Esophagus (tissue), 2 donors: ENCODE results near the gene OPTC. TPM values are rescaled to one million over a fixed set of nuclear protein-coding genes. Genes with fewer than 3 reads are reported as not detected.

Experiments
- H3K27ac ChIP-seq, 2 donors: one replicate each; pipeline ENCODE4 v1.5.1; 2013; ENCODE audit warnings: low read depth in 2 of 2, mild to moderate bottlenecking in 2 of 2, inconsistent platforms in 1 of 2, low read length in 1 of 2, moderate library complexity in 1 of 2
- H3K27me3 ChIP-seq, 2 donors: one replicate each; pipeline ENCODE4 v1.6.1; 2013; ENCODE audit warnings: low read length in 2 of 2, control low read depth in 1 of 2, mild to moderate bottlenecking in 1 of 2; ENCODE audit not compliant: insufficient read depth in 2 of 2, control insufficient read depth in 1 of 2
- H3K36me3 ChIP-seq, 2 donors: one replicate each; pipeline ENCODE4 v1.6.1; 2013; ENCODE audit warnings: low read length in 1 of 2; ENCODE audit not compliant: control insufficient read depth in 2 of 2, insufficient read depth in 2 of 2
- H3K4me1 ChIP-seq, 2 donors: one replicate each; pipeline ENCODE4 v1.6.1; 2013; ENCODE audit warnings: low read length in 1 of 2; ENCODE audit not compliant: control insufficient read depth in 2 of 2, insufficient read depth in 2 of 2
- H3K4me3 ChIP-seq, 2 donors: one replicate each; pipeline ENCODE4 v1.5.1; 2013; ENCODE audit warnings: low read length in 2 of 2, mild to moderate bottlenecking in 2 of 2, low read depth in 1 of 2, moderate library complexity in 1 of 2
- H3K9me3 ChIP-seq, 2 donors: one replicate each; pipeline ENCODE4 v1.6.1; 2013; ENCODE audit warnings: mild to moderate bottlenecking in 2 of 2, low read depth in 1 of 2, low read length in 1 of 2, moderate library complexity in 1 of 2; ENCODE audit not compliant: control insufficient read depth in 2 of 2, insufficient read depth in 1 of 2
- WGBS, 2 donors: extraction: QIAGEN DNeasy Blood & Tissue Kit; methylation state at CpG; one replicate each; pipeline ENCODE4 v1.1.7; 2013; 5-methylcytosine and 5-hydroxymethylcytosine counted together
- polyA plus RNA-seq, 2 donors: library from polyadenylated mRNA; stranded (reverse); fragments of 200-250 nt; gene quantifications; one replicate each; pipeline ENCODE4 v1.2.3, GENCODE V29; 2013
- donor health status: healthy with polysubstance abuse.
- donor health status: Bipolar disorder and iron deficiency.

The OPTC gene
- polyA plus RNA-seq, 2 donors: not detected

DNA sequence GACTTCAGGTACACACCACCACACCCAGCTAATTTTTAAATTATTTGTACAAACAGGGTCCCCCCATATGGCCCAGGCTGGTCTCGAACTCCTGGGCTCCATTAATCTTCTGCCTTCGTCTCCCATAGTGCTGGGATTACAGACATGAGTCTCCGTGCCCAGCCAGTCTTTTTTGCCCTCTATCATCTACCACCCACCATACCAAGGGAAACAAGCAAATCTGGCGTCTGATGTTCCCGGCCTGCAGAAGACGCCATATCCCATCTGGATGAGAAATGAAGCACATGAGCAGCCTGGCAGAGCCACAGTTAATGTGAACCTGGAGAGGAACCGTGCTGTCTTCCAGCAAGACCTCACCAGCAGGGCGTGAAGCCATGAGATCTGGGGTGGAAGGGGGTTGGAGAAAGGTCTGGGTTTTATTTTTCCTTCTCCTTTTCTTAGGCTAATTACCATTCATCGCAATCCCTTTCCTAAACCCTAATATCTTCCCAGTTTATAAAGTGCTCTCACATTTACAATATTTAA lies 20.1 kb upstream of the OPTC start:
- Histone ChIP-seq H3K27me3 (no peaks in the 10 kb centered on the region), H3K36me3 (no peaks in the 10 kb centered on the region), H3K27ac (no peak overlapping the region), H3K9me3 (no peaks in the 10 kb centered on the region), H3K4me3 (no peak overlapping the region), H3K4me1 (no peaks in the 10 kb centered on the region)
- 69 to 82% methylated on average over 9 of the region's 9 CpGs for WGBS, 2 donors

DNA sequence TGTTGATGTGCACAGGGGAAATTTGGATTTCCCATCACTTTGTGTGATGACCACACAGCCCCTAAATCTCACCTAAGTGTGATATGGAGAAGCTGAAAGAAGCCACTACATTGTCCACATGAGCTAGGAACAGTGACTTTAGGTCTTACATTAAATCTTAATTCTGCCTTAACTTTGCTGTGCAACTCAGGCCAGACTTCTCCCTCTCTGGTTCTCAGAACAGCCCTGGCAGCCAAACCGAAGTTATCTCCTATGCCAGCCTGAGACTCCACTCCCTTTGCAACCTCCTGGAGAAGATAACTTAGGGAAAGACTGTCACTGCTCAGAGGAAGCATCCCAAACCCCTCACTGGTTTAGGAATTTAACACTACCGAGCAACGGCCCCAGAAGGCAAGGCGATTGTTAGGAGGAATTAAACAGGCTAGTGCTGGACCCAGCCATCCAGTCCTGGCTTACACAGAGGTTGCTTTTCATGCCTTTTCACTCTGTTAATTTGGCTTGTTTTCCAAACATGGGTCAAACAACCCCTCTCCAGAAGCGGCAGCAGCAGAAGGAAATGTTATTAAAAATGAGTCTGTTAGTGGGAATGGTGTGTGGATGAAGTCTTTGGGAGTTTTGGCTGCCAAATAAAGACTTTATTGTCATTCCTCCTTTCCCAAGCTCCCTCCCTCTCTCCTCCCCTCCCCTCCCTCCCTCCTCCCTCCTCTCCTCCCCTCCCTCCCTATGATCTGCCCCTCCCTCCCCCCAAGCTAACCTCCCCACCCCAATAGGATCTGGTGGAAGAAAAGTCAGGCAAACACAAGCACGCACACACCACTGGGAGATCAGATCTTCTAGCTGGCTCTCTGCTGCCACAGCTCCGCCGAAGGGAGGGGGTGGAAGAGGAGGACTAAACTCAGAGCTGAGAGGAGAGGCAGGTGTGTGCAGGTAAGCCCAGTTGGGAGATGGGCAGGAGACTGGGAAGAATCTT lies 18.7 kb upstream of the OPTC start, which contains the start of gene PRELP:
PRELP (plus strand) TSS at position 795 of the 970 bp plus-strand sequence. CDS start 7,379 bp downstream, outside the sequence.
- Histone ChIP-seq H3K4me3 (peak within 1 kb of the TSS; percentile 39 to 50), H3K36me3 (no peaks in the 10 kb centered on the region), H3K9me3 (no peaks in the 10 kb centered on the region), H3K27ac (peak within 1 kb of the TSS; percentile 69 to 82), H3K4me1 (peaks cover under 1% of the 10 kb centered on the region in 2 donors), H3K27me3 (no peaks in the 10 kb centered on the region)
- 13 to 20% methylated on average over 8 of the region's 8 CpGs for WGBS, 2 donors

GRCh38 chr1:203476216-203476814 lies 17.6 kb upstream of the OPTC start:
- WGBS, 2 donors: 53 to 54% methylated on average over 9 of the region's 9 CpGs
- no peaks in the 10 kb centered on the region for H3K36me3 ChIP-seq
- H3K4me1 ChIP-seq: peaks cover 4% of the 10 kb centered on the region in 2 donors
- no peaks in the 10 kb centered on the region for H3K27me3 ChIP-seq
- H3K4me3 ChIP-seq: peak overlapping the region; percentile 39 to 50
- H3K27ac ChIP-seq: peak overlapping the region; percentile 69 to 79
- H3K9me3 ChIP-seq: no peaks in the 10 kb centered on the region

DNA sequence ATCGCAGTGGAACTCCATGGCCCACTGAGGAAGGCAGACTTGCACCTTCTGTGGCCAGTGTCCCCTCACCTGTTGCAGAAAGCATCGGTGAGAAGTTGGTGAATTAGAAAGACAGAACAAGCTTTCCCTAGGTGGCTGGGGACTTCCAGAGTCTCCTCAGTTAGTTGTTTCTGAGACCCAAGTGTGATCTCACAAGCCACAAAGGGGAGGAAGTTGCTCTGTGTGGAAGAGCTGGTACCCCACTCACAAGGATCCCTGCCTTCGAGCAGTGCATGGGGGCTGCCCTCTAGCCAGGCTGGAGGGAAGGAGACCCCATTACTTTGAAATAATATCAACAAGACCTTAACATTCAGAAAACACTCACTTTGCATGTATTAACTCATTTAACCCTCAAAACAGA lies 16.2 kb upstream of the OPTC start:
- WGBS, 2 donors: 79 to 82% methylated on average over 3 of the region's 3 CpGs
- peak overlapping the region; percentile 20 to 50 for H3K4me3 ChIP-seq
- H3K9me3 ChIP-seq: no peaks in the 10 kb centered on the region
- H3K36me3 ChIP-seq: no peaks in the 10 kb centered on the region
- peaks cover 4 to 7% of the 10 kb centered on the region in 2 donors for H3K4me1 ChIP-seq
- peak overlapping the region; percentile 66 to 81 for H3K27ac ChIP-seq
- no peaks in the 10 kb centered on the region for H3K27me3 ChIP-seq

- no peaks in the 10 kb centered on the region for H3K36me3 ChIP-seq
- peaks cover 4 to 7% of the 10 kb centered on the region in 2 donors for H3K4me1 ChIP-seq
- no peaks in the 10 kb centered on the region for H3K27me3 ChIP-seq
- WGBS, 2 donors: 63 to 79% methylated on average over 3 of the region's 3 CpGs
- peak overlapping the region in 1 of 2 donors; percentile 50 for H3K4me3 ChIP-seq
- H3K9me3 ChIP-seq: no peaks in the 10 kb centered on the region
- peak overlapping the region; percentile 6 to 73 for H3K27ac ChIP-seq
These were observed 15.7 kb upstream of the OPTC start for GRCh38 chr1:203478231-203478630.

- Histone ChIP-seq H3K27ac (peak overlapping the region; percentile 6 to 66), H3K9me3 (no peaks in the 10 kb centered on the region), H3K27me3 (no peaks in the 10 kb centered on the region), H3K4me1 (peaks cover 4 to 7% of the 10 kb centered on the region in 2 donors), H3K36me3 (peaks cover 0 to 3% of the 10 kb centered on the region in 2 donors), H3K4me3 (peak overlapping the region in 1 of 2 donors; percentile 50)
- WGBS, 2 donors: 87 to 89% methylated on average over 5 of the region's 5 CpGs
These were observed 15.0 kb upstream of the OPTC start for GRCh38 chr1:203478986-203479385.

DNA sequence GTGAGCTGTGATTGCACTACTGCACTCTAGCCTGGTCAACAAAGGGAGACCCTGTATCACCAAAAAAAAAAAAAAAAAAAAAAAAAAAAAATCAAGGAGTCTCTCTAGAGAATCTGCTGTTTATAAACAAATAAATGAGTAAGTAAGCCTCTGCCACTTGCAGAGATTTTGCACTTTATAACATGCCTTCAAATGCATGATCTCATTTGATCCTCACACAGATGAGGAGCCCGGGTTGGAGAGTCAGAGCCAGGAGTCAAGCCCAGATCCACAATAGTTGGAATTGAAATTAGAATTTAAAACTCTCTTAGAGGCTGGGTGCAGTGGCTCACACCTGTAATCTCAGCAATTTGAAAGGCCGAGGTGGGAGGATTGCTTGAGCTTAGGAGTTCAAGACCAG lies 14.3 kb upstream of the OPTC start:
- 70 to 74% methylated on average over 2 of the region's 2 CpGs for WGBS, 2 donors
- no peaks in the 10 kb centered on the region for H3K27me3 ChIP-seq
- no peaks in the 10 kb centered on the region for H3K9me3 ChIP-seq
- H3K27ac ChIP-seq: peak overlapping the region; percentile 68 to 75
- no peak overlapping the region for H3K4me3 ChIP-seq
- H3K36me3 ChIP-seq: peaks cover 0 to 3% of the 10 kb centered on the region in 2 donors
- peaks cover 4 to 7% of the 10 kb centered on the region in 2 donors for H3K4me1 ChIP-seq

GRCh38 chr1:203480084-203480483 lies 13.9 kb upstream of the OPTC start:
- Histone ChIP-seq H3K36me3 (peaks cover 0 to 3% of the 10 kb centered on the region in 2 donors), H3K9me3 (no peaks in the 10 kb centered on the region), H3K27me3 (no peaks in the 10 kb centered on the region), H3K4me3 (no peak overlapping the region), H3K27ac (peak overlapping the region; percentile 68 to 84), H3K4me1 (peaks cover 4 to 7% of the 10 kb centered on the region in 2 donors)
- 64 to 72% methylated on average over 2 of the region's 2 CpGs for WGBS, 2 donors

DNA sequence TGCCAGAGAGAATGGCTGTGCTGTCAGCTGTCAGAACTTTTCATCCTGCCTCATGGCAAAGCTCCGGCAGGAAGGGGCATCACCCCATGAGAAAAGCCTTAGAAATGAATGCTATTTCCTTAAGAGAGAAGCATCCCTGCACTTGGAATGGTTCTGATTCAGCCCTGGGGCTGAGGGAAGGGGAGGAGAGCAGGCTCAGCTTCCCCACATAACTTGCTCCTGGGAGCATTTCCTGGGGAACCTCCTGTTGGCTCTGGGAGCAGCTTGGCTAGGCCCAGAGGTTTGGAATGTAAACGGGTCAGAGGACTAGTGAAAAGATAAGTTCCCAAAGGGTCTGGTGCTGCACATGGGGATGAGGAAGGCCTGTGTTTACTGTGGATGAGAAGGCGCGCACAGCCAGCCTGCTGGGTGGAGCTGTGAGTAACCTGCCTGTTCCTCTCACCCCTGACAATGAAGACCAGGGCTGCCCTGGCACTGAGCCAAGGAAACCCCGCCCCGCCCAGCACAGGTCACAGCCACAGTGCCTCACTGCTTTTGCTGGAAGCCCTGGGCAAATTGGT lies 13.3 kb upstream of the OPTC start:
- Histone ChIP-seq H3K27me3 (no peaks in the 10 kb centered on the region), H3K4me1 (peaks cover 4 to 7% of the 10 kb centered on the region in 2 donors), H3K9me3 (no peaks in the 10 kb centered on the region), H3K36me3 (peaks cover 0 to 3% of the 10 kb centered on the region in 2 donors), H3K4me3 (no peak overlapping the region), H3K27ac (peak overlapping the region; percentile 68 to 84)
- 16 to 20% methylated on average over 6 of the region's 6 CpGs for WGBS, 2 donors
